ENCODE results near the gene AHI1.
"Not testable (repeated sequence)": the region's sequence is repeated elsewhere in the genome, so short reads cannot be mapped to it uniquely, and the experiment has no call there.

AHI1 gene

GRCh38 chr6:135382182-135382628 lies 115.3 kb downstream of the AHI1 start:
- Histone ChIP-seq H3K36me3 (ENCODE audit: low read depth) (no peaks in the 10 kb centered on the region), H3K9me3 (ENCODE audit: severe bottlenecking) (no peaks in the 10 kb centered on the region), H3K4me1 (ENCODE audit: insufficient read depth, poor library complexity, severe bottlenecking) (no peaks in the 10 kb centered on the region), H3K27ac (ENCODE audit: poor library complexity, severe bottlenecking) (no peak overlapping the region), H3K27me3 (ENCODE audit: insufficient read depth, poor library complexity, severe bottlenecking) (no peaks in the 10 kb centered on the region), H3K4me3 (ENCODE audit: severe bottlenecking) (no peak overlapping the region)
- DNase-seq (ENCODE audit: low spot score): no peak
- ATAC-seq (ENCODE audit: low read depth): no peak
- TF ChIP-seq, protein P1, sequence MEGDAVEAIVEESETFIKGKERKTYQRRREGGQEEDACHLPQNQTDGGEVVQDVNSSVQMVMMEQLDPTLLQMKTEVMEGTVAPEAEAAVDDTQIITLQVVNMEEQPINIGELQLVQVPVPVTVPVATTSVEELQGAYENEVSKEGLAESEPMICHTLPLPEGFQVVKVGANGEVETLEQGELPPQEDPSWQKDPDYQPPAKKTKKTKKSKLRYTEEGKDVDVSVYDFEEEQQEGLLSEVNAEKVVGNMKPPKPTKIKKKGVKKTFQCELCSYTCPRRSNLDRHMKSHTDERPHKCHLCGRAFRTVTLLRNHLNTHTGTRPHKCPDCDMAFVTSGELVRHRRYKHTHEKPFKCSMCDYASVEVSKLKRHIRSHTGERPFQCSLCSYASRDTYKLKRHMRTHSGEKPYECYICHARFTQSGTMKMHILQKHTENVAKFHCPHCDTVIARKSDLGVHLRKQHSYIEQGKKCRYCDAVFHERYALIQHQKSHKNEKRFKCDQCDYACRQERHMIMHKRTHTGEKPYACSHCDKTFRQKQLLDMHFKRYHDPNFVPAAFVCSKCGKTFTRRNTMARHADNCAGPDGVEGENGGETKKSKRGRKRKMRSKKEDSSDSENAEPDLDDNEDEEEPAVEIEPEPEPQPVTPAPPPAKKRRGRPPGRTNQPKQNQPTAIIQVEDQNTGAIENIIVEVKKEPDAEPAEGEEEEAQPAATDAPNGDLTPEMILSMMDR (IDR thresholded peaks at IDR 0.05; ENCODE audit: poor library complexity, severe bottlenecking): no peak

DNA sequence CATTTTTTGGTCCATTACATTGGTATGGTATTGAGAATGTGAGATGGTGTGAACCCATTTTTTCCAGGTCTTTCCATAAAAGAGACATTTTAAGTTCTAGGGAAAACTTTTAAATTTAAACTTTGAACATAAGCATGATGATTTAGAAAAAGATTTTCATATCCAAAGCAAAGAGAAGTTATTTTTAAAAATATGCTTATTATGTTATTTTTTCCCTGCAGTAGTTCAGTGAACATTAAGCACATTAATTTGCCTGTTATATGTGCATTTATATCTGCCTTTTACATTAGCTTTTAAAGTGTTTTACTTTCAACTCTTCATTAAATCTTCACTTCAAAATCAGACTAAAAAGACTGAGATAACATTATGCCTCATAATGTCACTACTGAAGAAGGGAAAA lies 116.7 kb downstream of the AHI1 start:
- DNase-seq (ENCODE audit: low spot score): no peak
- TF ChIP-seq, protein P1 (IDR thresholded peaks at IDR 0.05; ENCODE audit: poor library complexity, severe bottlenecking): no peak
- H3K27ac ChIP-seq (ENCODE audit: poor library complexity, severe bottlenecking): no peak overlapping the region
- no peaks in the 10 kb centered on the region for H3K4me1 ChIP-seq (ENCODE audit: insufficient read depth, poor library complexity, severe bottlenecking)
- H3K4me3 ChIP-seq (ENCODE audit: severe bottlenecking): no peak overlapping the region
- no peaks in the 10 kb centered on the region for H3K36me3 ChIP-seq (ENCODE audit: low read depth)
- ATAC-seq (ENCODE audit: low read depth): no peak
- no peaks in the 10 kb centered on the region for H3K27me3 ChIP-seq (ENCODE audit: insufficient read depth, poor library complexity, severe bottlenecking)
- H3K9me3 ChIP-seq (ENCODE audit: severe bottlenecking): no peaks in the 10 kb centered on the region

DNA sequence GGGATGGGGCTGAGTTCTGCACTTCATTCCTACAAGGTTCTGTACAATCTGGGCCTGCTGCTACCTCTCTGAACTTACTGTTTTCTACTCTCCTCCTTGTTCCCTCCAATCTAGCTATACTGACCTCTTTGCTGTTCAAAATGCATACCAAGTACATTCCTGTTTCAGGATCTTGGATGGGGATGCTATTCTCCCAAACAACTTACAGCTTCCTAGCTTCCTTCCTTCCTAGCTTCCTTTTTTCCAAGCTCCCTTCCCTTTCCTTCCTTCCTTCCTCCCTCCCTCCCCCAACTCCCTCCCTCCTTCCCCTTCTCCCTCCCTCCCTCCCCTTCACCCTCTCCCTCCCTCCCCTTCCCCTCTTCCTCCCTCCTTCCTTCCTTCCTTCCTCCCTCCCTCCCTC lies 117.9 kb downstream of the AHI1 start:
- Histone ChIP-seq H3K36me3 (ENCODE audit: low read depth) (no peaks in the 10 kb centered on the region), H3K4me1 (ENCODE audit: insufficient read depth, poor library complexity, severe bottlenecking) (no peaks in the 10 kb centered on the region), H3K27me3 (ENCODE audit: insufficient read depth, poor library complexity, severe bottlenecking) (no peaks in the 10 kb centered on the region), H3K9me3 (ENCODE audit: severe bottlenecking) (no peaks in the 10 kb centered on the region), H3K4me3 (ENCODE audit: severe bottlenecking) (no peak overlapping the region), H3K27ac (ENCODE audit: poor library complexity, severe bottlenecking) (no peak overlapping the region)
- ATAC-seq (ENCODE audit: low read depth) (no peak), DNase-seq (ENCODE audit: low spot score) (no peak)
- TF ChIP-seq, protein P1 (IDR thresholded peaks at IDR 0.05; ENCODE audit: poor library complexity, severe bottlenecking): no peak

- ATAC-seq (ENCODE audit: low read depth) (no peak), DNase-seq (ENCODE audit: low spot score) (no peak)
- Histone ChIP-seq H3K4me3 (ENCODE audit: severe bottlenecking) (no peak overlapping the region), H3K4me1 (ENCODE audit: insufficient read depth, poor library complexity, severe bottlenecking) (no peaks in the 10 kb centered on the region), H3K27ac (ENCODE audit: poor library complexity, severe bottlenecking) (no peak overlapping the region), H3K9me3 (ENCODE audit: severe bottlenecking) (no peaks in the 10 kb centered on the region), H3K27me3 (ENCODE audit: insufficient read depth, poor library complexity, severe bottlenecking) (no peaks in the 10 kb centered on the region), H3K36me3 (ENCODE audit: low read depth) (no peaks in the 10 kb centered on the region)
- TF ChIP-seq, protein P1 (IDR thresholded peaks at IDR 0.05; ENCODE audit: poor library complexity, severe bottlenecking): no peak
These were observed 124.8 kb downstream of the AHI1 start for GRCh38 chr6:135372758-135373157.

DNA sequence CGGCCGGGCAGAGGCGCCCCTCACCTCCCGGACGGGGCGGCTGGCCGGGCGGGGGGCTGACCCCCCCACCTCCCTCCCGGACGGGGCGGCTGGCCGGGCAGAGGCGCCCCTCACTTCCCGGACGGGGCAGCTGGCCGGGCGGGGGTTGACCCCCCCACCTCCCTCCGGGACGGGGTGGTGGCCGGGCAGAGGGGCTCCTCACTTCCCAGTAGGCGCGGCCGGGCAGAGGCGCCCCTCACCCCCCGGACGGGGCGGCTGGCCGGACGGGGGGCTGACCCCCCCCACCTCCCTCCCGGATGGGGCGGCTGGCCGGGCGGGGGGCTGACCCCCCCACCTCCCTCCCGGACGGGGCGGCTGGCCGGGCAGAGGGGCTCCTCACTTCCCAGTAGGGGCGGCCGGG lies 133.9 kb downstream of the AHI1 start:
- not testable (repeated sequence) for H3K27me3 ChIP-seq (ENCODE audit: insufficient read depth, poor library complexity, severe bottlenecking); DNase-seq (ENCODE audit: low spot score); ATAC-seq (ENCODE audit: low read depth); H3K4me3 ChIP-seq (ENCODE audit: severe bottlenecking); H3K27ac ChIP-seq (ENCODE audit: poor library complexity, severe bottlenecking); H3K9me3 ChIP-seq (ENCODE audit: severe bottlenecking); H3K36me3 ChIP-seq (ENCODE audit: low read depth)
- peaks cover 14% of the 10 kb centered on the region for H3K4me1 ChIP-seq (ENCODE audit: insufficient read depth, poor library complexity, severe bottlenecking)
